ENCODE results near the gene FAM200C.

GRCh38 chr5:160357861-160358411 lies 41.9 kb downstream of the FAM200C start:
- TF ChIP-seq, protein P1, sequence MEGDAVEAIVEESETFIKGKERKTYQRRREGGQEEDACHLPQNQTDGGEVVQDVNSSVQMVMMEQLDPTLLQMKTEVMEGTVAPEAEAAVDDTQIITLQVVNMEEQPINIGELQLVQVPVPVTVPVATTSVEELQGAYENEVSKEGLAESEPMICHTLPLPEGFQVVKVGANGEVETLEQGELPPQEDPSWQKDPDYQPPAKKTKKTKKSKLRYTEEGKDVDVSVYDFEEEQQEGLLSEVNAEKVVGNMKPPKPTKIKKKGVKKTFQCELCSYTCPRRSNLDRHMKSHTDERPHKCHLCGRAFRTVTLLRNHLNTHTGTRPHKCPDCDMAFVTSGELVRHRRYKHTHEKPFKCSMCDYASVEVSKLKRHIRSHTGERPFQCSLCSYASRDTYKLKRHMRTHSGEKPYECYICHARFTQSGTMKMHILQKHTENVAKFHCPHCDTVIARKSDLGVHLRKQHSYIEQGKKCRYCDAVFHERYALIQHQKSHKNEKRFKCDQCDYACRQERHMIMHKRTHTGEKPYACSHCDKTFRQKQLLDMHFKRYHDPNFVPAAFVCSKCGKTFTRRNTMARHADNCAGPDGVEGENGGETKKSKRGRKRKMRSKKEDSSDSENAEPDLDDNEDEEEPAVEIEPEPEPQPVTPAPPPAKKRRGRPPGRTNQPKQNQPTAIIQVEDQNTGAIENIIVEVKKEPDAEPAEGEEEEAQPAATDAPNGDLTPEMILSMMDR (IDR thresholded peaks at IDR 0.05): no peak
- TF ChIP-seq EZH2 (IDR thresholded peaks at IDR 0.05; ENCODE audit: borderline replicate concordance, insufficient read depth, low read depth, low read length, poor library complexity, severe bottlenecking): no peak

Data from B cell (primary cell).